GM13977 (cell line): ENCODE measurements around the gene COBLL1.

ENCODE experiments used
- DNase-seq: peaks from one replicate; pipeline ENCODE4 v3.0.0; 2012; ENCODE audit warnings: low spot score
- in situ Hi-C: fragments of 300-500 bp; cut with MboI; formaldehyde crosslinking; loops from one replicate; pipeline ENCODE4 v1.12.0; 2022; ENCODE audit warnings: low sequenced_read_pairs, low pct_unique_long_range_greater_than_20kb, mixed read lengths, inconsistent platforms; ENCODE audit not compliant: unreplicated experiment
- TF ChIP-seq, protein P1 (sequence below): IDR thresholded peaks from 2 replicates; pipeline ENCODE4 v1.5.1; 2012; ENCODE audit warnings: mild to moderate bottlenecking, control low read depth; ENCODE audit not compliant: insufficient read depth; ENCODE audit errors: extremely low read depth, missing control alignments

COBLL1 gene

DNA sequence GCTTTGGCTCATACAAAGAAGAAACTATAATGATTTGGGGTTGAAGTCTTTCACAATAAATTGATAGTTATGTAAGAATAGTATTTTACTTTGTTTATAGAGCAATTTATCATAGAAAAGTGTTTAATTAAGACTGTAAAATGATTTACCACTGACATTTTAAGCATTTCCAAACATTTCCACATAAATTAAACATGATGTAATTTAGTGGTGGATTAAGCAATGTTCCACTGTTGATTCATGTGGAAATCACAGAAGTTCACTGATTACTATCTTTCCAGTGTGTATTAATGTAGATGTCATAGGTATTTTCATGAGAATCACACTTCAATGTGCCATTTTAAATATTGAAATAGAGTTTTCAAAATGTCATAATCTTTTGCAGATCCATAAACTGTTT, 180.3 kb downstream of the COBLL1 start:
- DNase-seq = no peak
- in situ Hi-C loops = no loop called here
- TF ChIP-seq, protein P1, sequence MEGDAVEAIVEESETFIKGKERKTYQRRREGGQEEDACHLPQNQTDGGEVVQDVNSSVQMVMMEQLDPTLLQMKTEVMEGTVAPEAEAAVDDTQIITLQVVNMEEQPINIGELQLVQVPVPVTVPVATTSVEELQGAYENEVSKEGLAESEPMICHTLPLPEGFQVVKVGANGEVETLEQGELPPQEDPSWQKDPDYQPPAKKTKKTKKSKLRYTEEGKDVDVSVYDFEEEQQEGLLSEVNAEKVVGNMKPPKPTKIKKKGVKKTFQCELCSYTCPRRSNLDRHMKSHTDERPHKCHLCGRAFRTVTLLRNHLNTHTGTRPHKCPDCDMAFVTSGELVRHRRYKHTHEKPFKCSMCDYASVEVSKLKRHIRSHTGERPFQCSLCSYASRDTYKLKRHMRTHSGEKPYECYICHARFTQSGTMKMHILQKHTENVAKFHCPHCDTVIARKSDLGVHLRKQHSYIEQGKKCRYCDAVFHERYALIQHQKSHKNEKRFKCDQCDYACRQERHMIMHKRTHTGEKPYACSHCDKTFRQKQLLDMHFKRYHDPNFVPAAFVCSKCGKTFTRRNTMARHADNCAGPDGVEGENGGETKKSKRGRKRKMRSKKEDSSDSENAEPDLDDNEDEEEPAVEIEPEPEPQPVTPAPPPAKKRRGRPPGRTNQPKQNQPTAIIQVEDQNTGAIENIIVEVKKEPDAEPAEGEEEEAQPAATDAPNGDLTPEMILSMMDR = no peak

DNA sequence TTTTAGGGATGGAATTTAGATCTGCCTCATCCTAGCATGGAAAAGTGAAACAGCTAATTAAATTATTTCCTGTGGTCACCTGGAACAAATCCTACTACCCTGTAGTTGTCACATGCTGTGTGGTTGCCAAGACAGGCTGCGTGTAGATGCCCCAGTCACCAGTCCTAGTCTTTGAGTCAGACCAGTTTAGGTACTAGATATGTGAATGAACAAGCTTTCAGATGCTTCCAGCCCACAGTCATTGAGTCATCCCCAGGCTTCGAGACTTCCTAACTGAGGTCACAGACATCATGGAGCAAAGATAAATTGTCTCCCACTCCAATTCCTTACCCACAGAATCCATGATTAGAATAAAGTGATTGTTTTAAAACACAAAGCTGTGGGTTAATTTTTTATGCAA, 184.5 kb downstream of the COBLL1 start:
- in situ Hi-C loops = no loop called here
- TF ChIP-seq, protein P1 = no peak
- DNase-seq = no peak

DNA sequence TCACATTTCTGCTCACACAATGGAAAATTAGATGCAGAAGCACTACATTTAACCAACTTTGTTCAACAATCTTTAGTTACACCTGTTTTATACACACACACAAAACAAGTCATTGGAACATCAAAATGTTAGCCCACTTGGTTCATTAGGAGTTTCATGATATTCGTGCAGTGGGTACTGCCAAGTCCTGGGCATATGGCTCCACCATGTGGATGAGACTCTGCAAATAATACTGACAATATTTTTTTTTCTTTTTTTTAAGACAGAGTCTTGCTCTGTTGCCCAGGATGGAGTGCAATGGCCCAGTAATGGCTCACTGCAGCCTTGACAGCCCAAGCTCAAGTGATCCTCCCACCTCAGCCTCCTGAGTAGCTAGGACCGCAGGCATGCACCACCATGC, 185.9 kb downstream of the COBLL1 start:
- TF ChIP-seq, protein P1 = no peak
- no peak for DNase-seq
- in situ Hi-C loops = no loop called here

DNA sequence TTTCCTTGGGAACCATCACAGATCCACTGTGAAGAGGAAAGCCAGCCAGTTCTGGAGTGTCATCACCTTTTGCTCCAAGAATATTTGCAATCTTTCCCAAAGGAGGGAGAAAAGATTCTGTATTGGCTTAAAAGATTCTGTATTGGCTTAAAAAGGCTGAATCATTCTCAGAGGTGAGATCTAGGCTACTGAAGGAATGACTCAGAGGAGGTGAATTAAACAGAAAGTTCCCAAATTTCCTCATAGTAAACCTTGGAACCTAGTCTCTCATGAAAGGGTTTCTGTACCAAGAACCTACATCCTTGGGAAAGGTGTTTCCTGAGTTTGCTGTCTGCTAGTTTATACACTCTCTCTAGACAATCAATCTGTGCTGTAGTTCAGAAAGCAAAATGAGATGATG, 186.3 kb downstream of the COBLL1 start:
- DNase-seq = no peak
- in situ Hi-C loops = no loop called here
- TF ChIP-seq, protein P1 = no peak

DNA sequence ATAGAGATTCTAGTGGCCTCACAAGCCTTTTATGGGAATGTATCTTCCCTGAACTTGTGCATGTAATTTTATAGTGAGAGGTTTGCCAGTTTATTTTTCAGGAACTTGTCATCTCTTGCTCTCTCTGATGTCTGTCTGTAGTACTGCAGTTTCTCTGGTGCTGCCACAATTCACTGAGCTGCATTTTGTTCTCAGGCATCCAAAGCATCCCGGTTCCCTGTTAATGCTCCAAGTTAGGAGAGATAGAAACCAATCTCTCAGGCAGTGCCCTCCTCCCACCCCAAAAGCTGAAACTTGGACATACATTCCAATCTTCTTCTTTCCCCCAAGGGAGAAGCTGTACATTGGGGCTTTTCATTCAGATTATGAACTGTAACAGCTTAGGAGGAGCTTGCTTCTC, 190.3 kb downstream of the COBLL1 start:
- in situ Hi-C loops = no loop called here
- DNase-seq = no peak
- TF ChIP-seq, protein P1 = no peak

DNA sequence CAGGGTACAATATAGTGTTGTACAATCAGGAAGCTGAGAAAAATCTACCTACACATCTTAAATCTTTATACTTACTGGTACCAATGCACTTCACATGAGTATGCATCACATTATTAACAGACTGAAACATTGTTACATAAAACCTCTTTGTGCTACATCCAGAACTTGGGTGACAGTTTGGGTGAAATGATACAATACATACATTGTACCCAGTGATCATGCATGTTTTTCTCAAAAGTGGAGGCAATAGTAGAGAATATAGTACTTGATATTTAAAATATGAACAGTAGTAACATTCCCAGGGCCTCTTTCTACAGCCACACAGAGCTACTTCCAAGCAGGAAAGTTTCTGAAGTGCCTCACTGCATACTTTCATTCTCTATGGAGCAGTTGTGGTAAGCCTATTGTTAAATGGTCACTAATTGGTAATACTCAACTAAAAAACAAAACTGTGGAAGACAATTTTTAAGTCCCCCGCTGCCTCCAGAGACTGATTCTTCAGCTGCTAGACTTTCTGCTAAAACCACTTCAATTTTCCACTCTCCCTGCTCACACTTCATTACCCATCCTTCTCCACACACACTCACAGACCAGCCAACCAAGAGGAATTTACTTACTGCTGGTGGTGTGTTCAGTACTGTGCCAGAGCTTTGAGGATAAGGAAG, 197.5 kb downstream of the COBLL1 start:
- in situ Hi-C loops = no loop called here
- DNase-seq = no peak
- TF ChIP-seq, protein P1 = no peak
